ENCODE results near the gene AVPR1A.

AVPR1A gene

DNA sequence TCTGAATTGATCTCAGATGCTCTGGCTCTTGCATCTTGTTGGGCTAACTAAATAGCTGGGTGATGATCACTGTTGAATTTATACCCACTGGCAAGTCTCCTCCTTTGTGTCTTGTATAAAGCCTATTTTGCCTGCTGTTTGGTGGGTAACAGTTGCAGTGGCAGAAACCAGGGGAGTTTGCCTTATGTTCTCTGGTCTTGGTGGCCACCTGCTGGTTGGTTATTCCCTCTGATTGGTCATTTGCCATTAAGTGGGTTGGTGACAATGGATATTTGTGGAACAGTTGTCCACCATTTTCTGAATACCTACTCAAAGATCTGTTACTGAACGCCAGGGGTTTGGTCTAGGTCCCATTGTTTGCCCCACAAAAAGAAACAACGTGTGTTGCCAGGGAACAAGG is 52.1 kb downstream of the AVPR1A start:
- H3K4me3 ChIP-seq (ENCODE audit: control insufficient read depth, low read depth, low read length): no peak overlapping the region
- DNase-seq (ENCODE audit: low read depth): no peak
- TF ChIP-seq, protein P1, sequence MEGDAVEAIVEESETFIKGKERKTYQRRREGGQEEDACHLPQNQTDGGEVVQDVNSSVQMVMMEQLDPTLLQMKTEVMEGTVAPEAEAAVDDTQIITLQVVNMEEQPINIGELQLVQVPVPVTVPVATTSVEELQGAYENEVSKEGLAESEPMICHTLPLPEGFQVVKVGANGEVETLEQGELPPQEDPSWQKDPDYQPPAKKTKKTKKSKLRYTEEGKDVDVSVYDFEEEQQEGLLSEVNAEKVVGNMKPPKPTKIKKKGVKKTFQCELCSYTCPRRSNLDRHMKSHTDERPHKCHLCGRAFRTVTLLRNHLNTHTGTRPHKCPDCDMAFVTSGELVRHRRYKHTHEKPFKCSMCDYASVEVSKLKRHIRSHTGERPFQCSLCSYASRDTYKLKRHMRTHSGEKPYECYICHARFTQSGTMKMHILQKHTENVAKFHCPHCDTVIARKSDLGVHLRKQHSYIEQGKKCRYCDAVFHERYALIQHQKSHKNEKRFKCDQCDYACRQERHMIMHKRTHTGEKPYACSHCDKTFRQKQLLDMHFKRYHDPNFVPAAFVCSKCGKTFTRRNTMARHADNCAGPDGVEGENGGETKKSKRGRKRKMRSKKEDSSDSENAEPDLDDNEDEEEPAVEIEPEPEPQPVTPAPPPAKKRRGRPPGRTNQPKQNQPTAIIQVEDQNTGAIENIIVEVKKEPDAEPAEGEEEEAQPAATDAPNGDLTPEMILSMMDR (conservative IDR thresholded peaks at IDR 0.05; ENCODE audit: control insufficient read depth, insufficient read depth, low read depth, low read length): no peak

DNA sequence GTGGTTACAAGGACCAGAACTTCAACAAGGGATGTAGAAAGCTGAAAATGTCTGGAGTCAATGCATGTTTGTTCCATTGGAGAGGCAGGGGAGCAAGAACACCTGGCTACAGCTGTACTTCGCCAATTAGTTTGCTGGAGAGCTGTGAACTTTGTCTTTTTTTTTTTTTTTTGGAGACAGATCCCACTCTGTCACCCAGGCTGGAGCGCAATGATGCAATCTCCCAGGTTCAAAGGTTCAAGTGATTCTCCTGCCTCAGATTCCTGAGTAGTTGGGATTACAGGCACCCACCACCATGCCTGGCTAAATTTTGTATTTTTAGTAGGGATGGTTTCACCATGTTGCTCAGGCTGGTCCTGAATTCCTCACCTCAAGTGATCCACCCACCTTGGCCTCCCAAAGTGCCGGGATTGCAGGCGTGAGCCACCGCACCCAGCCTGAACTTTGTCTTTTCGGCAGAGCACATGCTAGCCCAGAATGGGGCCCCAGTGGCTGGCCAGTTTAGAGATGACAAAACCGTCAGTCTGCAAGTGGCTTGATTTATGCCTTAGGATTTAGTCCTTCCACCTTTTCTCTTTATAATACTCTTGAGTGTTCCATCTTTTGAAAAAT is 55.5 kb downstream of the AVPR1A start:
- DNase-seq (ENCODE audit: low read depth): no peak
- TF ChIP-seq, protein P1 (conservative IDR thresholded peaks at IDR 0.05; ENCODE audit: control insufficient read depth, insufficient read depth, low read depth, low read length): no peak
- no peak overlapping the region for H3K4me3 ChIP-seq (ENCODE audit: control insufficient read depth, low read depth, low read length)

DNA sequence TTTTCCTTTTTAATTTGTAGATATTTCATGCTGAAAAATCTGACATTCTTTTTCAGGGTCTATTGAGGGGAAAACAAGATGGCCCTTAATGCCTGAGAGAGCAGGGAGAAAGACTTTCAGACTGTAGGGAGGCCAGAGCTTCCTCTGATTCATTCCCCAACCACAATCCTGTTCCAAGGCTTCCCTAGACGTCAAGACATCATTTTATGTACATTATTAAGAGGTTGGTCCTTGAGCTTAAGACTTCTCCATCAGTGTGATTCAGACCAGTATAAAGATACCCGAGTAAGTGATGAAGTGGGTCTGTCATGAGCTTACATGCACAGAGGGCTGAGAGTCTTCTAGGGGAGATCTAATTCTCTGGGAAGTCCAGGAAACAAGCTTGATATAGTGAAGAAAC is 57.3 kb downstream of the AVPR1A start:
- H3K4me3 ChIP-seq (ENCODE audit: control insufficient read depth, low read depth, low read length): no peak overlapping the region
- TF ChIP-seq, protein P1 (conservative IDR thresholded peaks at IDR 0.05; ENCODE audit: control insufficient read depth, insufficient read depth, low read depth, low read length): no peak
- DNase-seq (ENCODE audit: low read depth): no peak

DNA sequence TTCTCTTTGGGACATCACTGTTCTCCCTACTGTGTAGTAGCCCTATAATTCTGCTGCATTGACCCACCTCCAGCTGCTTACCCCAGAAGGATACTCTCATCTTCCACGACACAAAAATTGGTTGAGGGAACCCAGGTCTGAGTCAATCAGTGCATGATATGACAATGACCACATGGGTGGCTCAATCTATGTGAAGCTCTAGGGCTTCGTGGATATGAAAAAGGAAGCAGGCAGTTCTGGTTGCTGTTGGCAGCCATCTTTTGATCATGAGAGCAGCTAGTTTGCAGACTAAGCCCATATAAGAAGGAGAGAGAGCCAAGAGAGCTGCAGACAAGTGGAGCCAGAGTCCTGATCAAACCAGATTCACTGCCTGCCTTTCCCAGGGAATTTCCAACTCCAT is 57.9 kb downstream of the AVPR1A start:
- TF ChIP-seq, protein P1 (conservative IDR thresholded peaks at IDR 0.05; ENCODE audit: control insufficient read depth, insufficient read depth, low read depth, low read length): no peak
- no peak overlapping the region for H3K4me3 ChIP-seq (ENCODE audit: control insufficient read depth, low read depth, low read length)
- no peak for DNase-seq (ENCODE audit: low read depth)
